SIG-M5 treated with dmso at 0.1 percent for 504 hours (cell line): ENCODE measurements around the gene ECE1.

ENCODE experiments used
- DNase-seq: peaks from one replicate; lab custom pipeline; 2025; ENCODE audit not compliant: unreplicated experiment; lab: John Stamatoyannopoulos, UW

Gene ECE1

GRCh38 chr1:21289700-21290545 lies at the start of gene ECE1:
Gene ECE1, minus strand, starts transcription at chr1:21290463. Its CDS starts 49 bp downstream, at chr1:21290414.
- DNase-seq = no peak

- no peak for DNase-seq
Measured at GRCh38 chr1:21339356-21340229, 49.3 kb upstream of the ECE1 start.

GRCh38 chr1:21338573-21339355 lies 48.5 kb upstream of the ECE1 start:
- no peak for DNase-seq

DNA sequence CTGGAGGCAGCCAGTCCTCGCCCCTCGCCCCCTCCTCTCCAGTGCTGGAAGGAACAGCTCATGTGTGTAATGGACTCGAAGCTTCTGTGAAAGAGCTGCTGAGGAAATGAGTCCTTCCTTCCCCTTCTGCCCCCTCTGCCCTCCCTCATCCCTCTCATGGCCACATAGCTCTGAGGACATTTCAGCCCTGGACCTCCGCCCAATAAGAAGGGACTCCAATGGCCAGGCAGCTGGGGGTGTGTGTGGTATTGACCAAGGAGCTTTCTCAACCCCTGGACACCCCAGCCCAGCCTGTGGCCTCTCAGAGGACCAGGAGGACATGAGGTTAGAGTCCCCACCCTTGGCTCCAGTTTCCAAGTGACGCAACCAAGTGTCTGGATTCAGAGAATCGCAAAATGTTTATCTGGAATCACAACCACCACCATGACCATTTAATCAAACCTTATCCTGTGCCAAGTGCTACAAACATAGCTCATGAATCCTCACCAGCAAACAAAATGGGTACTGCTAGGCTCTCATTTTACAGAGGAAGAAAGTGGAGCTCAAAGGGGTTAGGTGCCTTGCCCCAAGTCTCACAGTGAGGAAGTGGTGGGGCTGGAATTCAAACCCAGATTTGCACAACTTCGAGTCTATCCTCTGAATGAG lies 47.8 kb upstream of the ECE1 start:
- peak; percentile 45 for DNase-seq

GRCh38 chr1:21337454-21337927 lies 47.2 kb upstream of the ECE1 start:
- DNase-seq = no peak

DNA sequence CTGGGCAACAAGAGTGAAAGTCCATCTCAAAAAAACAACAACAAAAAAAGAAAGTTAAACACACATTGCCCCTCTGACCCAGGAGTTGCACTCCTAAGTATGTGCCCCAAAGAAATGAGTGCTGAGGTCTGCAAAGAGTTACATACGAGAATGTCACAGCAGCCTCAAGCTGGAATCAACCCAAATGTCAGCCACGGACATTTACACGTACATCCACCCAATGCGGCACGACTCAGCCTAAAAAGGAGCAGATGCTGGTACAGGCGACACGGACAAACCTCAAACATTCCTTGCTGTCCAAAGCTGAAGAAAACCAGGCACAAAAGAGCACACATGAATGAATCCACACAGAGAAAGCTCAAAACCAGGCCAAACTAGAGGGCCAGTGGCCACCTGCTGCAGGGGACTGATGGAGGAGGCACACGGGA lies 46.8 kb upstream of the ECE1 start:
- no peak for DNase-seq

- DNase-seq = no peak
Measured at GRCh38 chr1:21335750-21336224, 45.5 kb upstream of the ECE1 start.

- DNase-seq = no peak
Measured at GRCh38 chr1:21335088-21335691, 44.9 kb upstream of the ECE1 start.

DNA sequence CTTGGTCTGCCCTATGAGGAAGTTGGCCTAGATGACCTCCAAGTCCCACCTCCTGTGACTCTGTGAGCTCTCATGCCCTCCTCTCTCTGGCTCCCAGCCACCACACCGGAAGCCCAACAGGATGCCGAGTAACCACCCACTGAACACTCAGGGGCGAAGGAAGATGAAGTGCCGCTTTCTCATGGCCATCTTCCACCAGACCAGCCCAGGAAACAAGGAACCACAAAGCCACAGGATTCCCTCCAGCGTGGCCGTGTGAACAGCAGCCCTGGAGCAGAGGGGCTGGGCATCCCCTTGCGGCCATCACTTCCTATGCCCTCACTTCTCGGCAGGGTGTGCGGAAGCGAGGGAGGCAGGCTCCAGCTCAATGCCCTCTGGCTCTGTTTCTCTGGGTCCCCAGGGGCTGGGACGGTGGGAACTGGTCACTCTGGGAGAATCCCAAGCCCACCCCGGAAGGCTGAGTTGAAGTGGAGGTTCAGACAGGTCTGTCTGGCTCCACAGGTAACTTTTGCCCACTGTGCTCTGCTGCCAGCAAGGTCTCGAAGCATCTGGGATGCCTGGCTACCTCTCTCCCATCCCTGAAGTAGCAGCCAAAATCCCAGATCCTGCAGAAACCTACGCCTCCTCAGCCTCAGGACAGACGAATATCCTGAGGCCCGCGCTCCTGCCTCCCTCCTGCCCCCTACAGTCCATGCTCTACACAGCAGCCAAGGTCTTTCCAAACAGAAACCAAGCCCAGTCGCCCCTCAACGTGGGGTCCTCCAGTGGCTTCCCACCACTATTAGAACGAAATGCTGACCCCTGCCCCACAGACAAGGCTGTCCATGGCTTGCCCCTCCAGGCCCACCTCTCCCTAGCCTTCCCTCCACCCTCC lies 44.2 kb upstream of the ECE1 start:
- peak; percentile 85 for DNase-seq

- no peak for DNase-seq
Measured at GRCh38 chr1:21333824-21334213, 43.6 kb upstream of the ECE1 start.

GRCh38 chr1:21332554-21333311 lies 42.5 kb upstream of the ECE1 start:
- DNase-seq = no peak

- DNase-seq = peak; percentile 12
Measured at GRCh38 chr1:21331752-21332478, 41.7 kb upstream of the ECE1 start.

DNA sequence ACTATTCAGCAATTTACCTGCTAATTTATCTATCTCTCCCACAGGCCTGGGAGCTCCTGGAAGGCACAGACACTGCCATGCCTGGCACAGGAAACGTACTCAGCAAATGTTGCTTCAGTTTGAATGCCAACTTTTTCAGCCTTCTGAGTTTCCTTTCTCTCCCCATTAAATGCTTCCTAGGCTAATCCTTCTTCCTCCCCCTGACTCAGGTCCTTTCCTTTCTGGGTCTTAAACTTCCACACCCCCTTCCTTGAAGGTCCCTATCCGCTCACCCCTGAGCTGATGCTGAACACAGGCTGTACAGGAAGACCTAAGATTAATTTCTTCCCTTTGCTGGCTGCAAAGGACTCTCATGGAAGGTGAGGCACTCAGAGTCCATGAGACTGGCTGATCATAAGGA lies 40.3 kb upstream of the ECE1 start:
- DNase-seq = no peak

- peak; percentile 19 for DNase-seq
Measured at GRCh38 chr1:21329209-21329844, 39.1 kb upstream of the ECE1 start.

- DNase-seq = no peak
Measured at GRCh38 chr1:21327566-21328323, 37.5 kb upstream of the ECE1 start.

GRCh38 chr1:21326861-21327344 lies 36.6 kb upstream of the ECE1 start:
- no peak for DNase-seq
